ENCODE measurements around the gene NUDCD3.

NUDCD3 gene

GRCh38 chr7:44524811-44525388 lies 34.4 kb upstream of the NUDCD3 start:
- DNase-seq (ENCODE audit: low spot score) = no peak
- TF ChIP-seq CTCF (IDR thresholded peaks at IDR 0.05; ENCODE audit: extremely low read depth, missing control alignments) = no peak

GRCh38 chr7:44522315-44522714 lies 31.9 kb upstream of the NUDCD3 start:
- no peak for DNase-seq (ENCODE audit: low spot score)
- TF ChIP-seq CTCF (IDR thresholded peaks at IDR 0.05; ENCODE audit: extremely low read depth, missing control alignments) = no peak

GRCh38 chr7:44521347-44522095 lies 31.1 kb upstream of the NUDCD3 start:
- no peak for DNase-seq (ENCODE audit: low spot score)
- no peak for TF ChIP-seq CTCF (IDR thresholded peaks at IDR 0.05; ENCODE audit: extremely low read depth, missing control alignments)

- DNase-seq (ENCODE audit: low spot score) = no peak
Measured at GRCh38 chr7:44520574-44520973, 30.1 kb upstream of the NUDCD3 start.

GRCh38 chr7:44519546-44519945 lies 29.1 kb upstream of the NUDCD3 start:
- no peak for TF ChIP-seq CTCF (IDR thresholded peaks at IDR 0.05; ENCODE audit: extremely low read depth, missing control alignments)
- DNase-seq (ENCODE audit: low spot score) = no peak

More at GRCh38 chr7:44520574-44520973, 30.1 kb upstream of the NUDCD3 start:
- TF ChIP-seq CTCF (IDR thresholded peaks at IDR 0.05; ENCODE audit: extremely low read depth, missing control alignments) = no peak

- DNase-seq (ENCODE audit: low spot score) = no peak
- TF ChIP-seq CTCF (IDR thresholded peaks at IDR 0.05; ENCODE audit: extremely low read depth, missing control alignments) = no peak
Measured at GRCh38 chr7:44518761-44519160, 28.3 kb upstream of the NUDCD3 start.

GRCh38 chr7:44517175-44517574 lies 26.7 kb upstream of the NUDCD3 start:
- DNase-seq (ENCODE audit: low spot score) = no peak
- no peak for TF ChIP-seq CTCF (IDR thresholded peaks at IDR 0.05; ENCODE audit: extremely low read depth, missing control alignments)

All from GM20000 (cell line).